ENCODE measurements around the gene GLO1.

GRCh38 chr6:38671885-38672467 lies 31.0 kb downstream of the GLO1 start:
- TF ChIP-seq CTCF (IDR thresholded peaks at IDR 0.05) = peak; percentile 28 to 70 (median 53)
- no peak for TF ChIP-seq POLR2A (IDR thresholded peaks at IDR 0.05)

Measured in esophagus squamous epithelium (tissue), 4 donors.